Upper lobe of left lung (tissue), 4 donors: ENCODE data around the gene CIPC.

Experiments used
- EP300 ChIP-seq, 4 donors: sonication (generic); formaldehyde crosslinking; IDR thresholded peaks; one replicate each; pipeline ENCODE4 v1.5.1; 2017; ENCODE audit warnings: antibody characterized with exemption in 4 of 4, control low read depth in 2 of 4
- POLR2A ChIP-seq, 4 donors: fragments of 450-650 bp; IDR thresholded peaks; one replicate each; pipeline ENCODE4 v1.5.1; 2016 to 2017; ENCODE audit warnings: antibody characterized with exemption in 4 of 4, mild to moderate bottlenecking in 2 of 4
- POLR2AphosphoS5 ChIP-seq, 2 donors: sonication (generic); formaldehyde crosslinking; IDR thresholded peaks; one replicate each; pipeline ENCODE4 v1.5.1; 2017; ENCODE audit warnings: antibody characterized with exemption in 2 of 2
- TF ChIP-seq, protein P1 (sequence below), 6 experiments: fragments of 450-650 bp in 4 of 6; fragments of 200-600 bp in 2 of 6; sonication (generic) in 2 of 6; IDR thresholded peaks; one replicate each; pipeline ENCODE4 v1.5.1; 2016 to 2019; ENCODE audit warnings: antibody characterized with exemption in 6 of 6

GRCh38 chr14:77131871-77132486, 33.9 kb downstream of the CIPC start:
- TF ChIP-seq, protein P1, sequence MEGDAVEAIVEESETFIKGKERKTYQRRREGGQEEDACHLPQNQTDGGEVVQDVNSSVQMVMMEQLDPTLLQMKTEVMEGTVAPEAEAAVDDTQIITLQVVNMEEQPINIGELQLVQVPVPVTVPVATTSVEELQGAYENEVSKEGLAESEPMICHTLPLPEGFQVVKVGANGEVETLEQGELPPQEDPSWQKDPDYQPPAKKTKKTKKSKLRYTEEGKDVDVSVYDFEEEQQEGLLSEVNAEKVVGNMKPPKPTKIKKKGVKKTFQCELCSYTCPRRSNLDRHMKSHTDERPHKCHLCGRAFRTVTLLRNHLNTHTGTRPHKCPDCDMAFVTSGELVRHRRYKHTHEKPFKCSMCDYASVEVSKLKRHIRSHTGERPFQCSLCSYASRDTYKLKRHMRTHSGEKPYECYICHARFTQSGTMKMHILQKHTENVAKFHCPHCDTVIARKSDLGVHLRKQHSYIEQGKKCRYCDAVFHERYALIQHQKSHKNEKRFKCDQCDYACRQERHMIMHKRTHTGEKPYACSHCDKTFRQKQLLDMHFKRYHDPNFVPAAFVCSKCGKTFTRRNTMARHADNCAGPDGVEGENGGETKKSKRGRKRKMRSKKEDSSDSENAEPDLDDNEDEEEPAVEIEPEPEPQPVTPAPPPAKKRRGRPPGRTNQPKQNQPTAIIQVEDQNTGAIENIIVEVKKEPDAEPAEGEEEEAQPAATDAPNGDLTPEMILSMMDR (IDR thresholded peaks at IDR 0.05), result no peak
- TF ChIP-seq POLR2AphosphoS5 (IDR thresholded peaks at IDR 0.05) (no peak), POLR2A (IDR thresholded peaks at IDR 0.05) (no peak), EP300 (IDR thresholded peaks at IDR 0.05) (no peak)
